ENCODE data around the gene PARD3B.

Gene PARD3B

DNA sequence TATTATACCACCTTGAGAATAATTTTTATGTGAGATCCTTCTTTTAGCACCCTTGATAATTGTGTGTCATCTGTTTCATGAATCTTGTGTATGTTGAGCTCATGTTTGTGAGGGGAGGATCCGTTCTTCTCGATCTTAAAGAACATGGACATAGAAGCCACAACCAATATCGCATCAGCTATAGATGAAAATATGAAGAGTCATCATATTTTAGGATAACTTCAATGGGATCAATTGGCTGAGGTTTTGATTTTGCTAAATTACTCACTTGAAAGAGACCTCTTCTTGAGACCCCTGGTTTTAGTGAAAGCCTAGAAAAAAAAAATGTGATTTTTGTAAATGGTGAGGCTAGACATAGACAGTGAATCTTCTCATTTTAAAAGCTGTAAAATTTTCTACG lies 751.7 kb downstream of the PARD3B start:
- DNase-seq: no peak

- no peak for DNase-seq
Observed at GRCh38 chr2:205297368-205297767, 752.1 kb downstream of the PARD3B start.

- DNase-seq: no peak
Observed at GRCh38 chr2:205297846-205298245, 752.6 kb downstream of the PARD3B start.

- DNase-seq: no peak
Observed at GRCh38 chr2:205311201-205311600, 765.9 kb downstream of the PARD3B start.

DNA sequence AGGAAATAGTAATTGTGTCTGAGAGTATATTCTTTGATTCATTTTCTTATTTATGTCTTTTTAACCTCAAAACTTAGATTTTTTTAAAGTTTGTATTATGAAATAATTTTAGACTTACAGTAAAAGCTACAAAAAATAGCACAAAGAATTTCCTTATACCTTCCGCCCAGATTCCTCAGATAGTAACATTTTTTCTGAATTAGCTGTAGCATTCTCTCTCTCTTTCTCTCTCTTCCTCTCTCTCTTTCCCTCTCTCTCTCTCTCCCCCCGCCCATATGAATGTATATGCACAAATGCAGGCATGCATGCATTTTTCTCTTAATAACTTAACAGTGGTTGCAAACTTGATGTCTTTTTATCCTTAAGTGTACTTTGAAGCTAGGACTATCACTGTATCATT lies 776.0 kb downstream of the PARD3B start:
- no peak for DNase-seq

- DNase-seq: no peak
Observed at GRCh38 chr2:205323929-205324328, 778.7 kb downstream of the PARD3B start.

DNA sequence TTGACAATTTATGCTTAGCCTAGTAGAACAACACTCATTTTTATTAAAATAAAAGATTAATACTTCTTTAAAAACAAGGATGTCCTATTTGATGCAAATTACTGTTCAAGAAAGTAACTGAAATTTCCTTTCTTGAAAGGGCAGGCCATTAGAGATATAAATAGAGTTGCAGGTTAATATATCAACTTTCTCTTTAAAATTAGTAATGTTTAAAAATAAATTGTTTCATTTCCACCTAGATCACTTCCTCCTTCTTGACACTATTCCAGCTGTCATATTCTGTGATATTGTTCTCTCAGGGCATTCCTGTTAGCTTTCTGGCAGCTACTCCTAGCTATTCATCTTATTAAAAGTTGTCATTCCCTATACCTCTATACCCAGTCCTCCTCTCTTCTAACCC lies 779.1 kb downstream of the PARD3B start:
- DNase-seq: no peak

- no peak for DNase-seq
Observed at GRCh38 chr2:205333351-205333750, 788.1 kb downstream of the PARD3B start.

DNA sequence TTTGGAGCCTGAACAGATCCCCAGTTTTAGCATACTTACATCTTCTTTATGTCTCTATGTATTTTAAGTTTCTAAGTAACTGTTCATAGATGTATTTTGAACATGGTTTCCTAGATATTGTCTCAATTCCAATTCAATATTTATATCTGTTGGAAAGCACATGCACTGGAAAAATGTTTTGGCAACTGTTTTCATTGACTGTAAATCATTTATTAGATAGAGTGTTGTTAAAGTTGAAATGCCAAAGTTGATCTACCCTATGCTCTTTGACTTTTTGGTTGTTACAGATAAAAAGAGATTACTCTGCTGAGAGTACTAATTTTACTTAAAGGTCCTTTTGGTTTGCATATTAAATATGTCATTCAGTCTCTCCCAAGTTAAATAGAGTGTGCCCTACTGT lies 792.0 kb downstream of the PARD3B start:
- no peak for DNase-seq

DNA sequence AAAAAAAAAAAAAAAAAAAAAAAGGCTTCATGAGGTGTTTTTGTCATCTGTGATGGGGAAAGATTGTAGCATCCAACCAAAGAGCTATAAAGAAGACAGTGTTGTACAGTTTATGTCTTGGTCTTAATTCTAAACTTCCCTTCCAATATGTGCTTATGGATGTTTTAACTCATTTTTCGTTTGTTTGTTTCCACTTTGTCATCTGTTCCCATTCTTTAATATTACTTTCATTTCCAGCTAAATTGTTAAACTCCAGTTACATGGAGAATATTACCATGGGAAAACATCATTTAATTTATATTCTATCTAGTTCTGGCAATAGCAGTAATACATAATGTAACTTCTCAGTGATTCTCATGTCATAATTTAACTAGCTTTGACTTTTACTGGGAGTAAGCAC lies 792.9 kb downstream of the PARD3B start:
- no peak for DNase-seq

DNA sequence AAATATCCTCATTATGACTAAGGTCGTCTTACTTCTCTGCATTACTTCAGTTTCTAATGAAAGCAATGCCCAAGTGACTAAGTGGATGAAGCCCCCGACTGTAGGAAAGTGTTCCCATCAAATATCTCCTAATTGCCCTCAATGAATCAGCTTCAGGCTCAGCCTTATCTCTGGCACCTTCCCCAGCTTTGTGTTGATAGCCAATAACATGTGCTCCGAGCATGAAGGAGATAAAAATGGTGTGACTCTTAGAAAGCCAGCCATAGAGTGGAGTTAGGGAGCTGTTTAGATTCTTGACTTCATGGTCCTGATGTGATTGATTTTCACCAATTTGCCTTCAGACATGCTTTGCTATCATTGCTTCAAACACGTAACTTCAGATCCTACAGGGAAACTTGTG lies 797.8 kb downstream of the PARD3B start:
- DNase-seq: no peak

GRCh38 chr2:205346649-205347048 lies 801.4 kb downstream of the PARD3B start:
- DNase-seq: no peak

GRCh38 chr2:205347899-205348298 lies 802.6 kb downstream of the PARD3B start:
- DNase-seq: no peak

GRCh38 chr2:205352094-205352493 lies 806.8 kb downstream of the PARD3B start:
- DNase-seq: no peak

GRCh38 chr2:205352593-205352992 lies 807.3 kb downstream of the PARD3B start:
- DNase-seq: no peak

GRCh38 chr2:205357732-205358131 lies 812.5 kb downstream of the PARD3B start:
- no peak for DNase-seq

GRCh38 chr2:205358351-205358815 lies 813.1 kb downstream of the PARD3B start:
- DNase-seq: no peak

DNA sequence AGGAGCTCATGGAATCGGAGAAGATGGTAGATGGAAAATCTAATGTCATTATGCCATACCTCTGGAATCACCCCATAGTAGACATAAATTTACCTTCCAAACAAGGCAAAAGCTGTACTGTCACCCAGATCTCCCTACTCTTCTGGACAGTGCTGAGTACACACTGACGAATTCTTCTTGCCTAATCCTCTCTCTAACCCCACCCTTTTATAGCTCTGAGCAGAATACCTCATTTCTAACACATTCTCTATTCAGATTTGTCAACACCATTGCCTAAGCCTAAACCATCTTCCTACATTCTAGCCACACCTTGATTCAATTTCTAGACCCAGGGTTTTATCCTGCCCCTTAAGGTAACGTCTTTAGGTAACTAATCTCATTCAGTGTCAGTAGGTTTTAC lies 816.0 kb downstream of the PARD3B start:
- DNase-seq: no peak

- no peak for DNase-seq
Observed at GRCh38 chr2:205361970-205362369, 816.7 kb downstream of the PARD3B start.

DNA sequence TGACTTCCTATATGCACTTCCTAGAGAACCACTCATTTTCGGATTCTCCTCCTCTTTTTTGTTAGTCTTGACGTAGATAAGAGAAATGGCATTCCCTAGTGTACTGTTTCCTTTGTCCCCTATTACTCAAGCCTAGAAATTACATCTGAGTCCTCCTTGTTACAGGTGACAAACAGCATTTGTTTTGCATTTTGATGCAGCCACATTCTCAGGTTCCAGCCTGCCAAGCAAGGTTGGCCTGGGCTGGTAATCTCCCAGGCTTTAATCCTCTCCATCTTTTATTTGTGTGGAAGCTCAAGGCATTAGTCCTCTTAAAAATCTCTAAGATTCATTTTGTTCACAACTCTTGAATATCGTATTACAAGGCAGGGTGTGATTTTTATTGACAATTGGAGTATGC lies 819.0 kb downstream of the PARD3B start:
- no peak for DNase-seq

DNA sequence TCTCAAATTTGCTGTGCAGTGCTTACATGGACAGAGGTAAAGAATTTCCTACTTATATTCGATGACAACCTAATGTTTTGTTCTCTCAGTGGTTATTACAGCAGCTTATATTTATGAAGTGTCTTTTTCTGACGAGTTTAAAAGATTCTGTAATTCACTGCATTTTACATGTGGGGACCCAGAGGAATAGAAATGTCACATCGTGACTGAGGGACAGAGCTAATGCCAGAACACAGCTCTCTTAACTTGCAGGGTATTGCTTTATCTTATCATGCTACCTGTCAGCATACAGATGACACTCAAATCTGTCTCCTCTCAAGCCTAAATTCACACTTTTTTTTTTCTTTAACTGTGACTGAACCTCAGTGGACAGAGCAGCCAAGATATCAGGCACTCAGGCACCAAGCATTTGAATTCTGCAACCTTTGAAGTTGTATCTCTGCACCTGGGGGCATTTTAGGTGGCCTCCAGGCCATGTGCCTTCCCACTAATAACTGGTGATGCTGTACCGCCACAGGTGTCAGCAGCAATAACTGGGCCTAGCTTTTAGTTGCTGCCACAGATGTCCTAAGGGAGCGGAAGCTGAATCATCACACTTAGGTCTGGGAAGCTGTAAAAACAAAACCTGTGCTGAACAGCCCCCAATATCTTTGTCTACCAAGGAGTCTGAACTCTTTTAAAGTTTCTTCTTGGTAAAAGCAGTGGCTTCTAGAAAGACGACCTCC lies 821.2 kb downstream of the PARD3B start:
- DNase-seq: no peak

- no peak for DNase-seq
Observed at GRCh38 chr2:205367331-205367935, 822.2 kb downstream of the PARD3B start.

- DNase-seq: no peak
Observed at GRCh38 chr2:205369813-205370212, 824.5 kb downstream of the PARD3B start.

DNA sequence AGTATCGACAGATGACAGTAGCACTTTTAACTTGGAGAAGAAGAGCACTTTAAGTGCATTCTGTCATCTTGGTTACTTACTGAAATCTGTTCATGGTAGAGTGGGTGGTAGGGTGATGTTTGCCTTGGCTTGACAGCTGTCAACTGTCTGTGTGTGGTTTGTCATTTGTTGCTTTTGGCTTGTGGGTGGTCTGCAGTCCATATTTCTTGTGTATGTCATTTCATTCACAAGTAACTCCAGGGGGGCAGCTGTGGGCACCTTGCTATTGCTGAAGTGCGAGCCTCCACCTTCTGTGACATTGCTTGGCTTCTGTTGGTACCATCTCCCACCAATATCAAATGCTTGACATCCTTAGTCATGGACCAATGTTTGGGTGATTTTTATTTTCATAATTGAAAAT lies 825.5 kb downstream of the PARD3B start:
- no peak for DNase-seq

GRCh38 chr2:205372141-205372540 lies 826.9 kb downstream of the PARD3B start:
- no peak for DNase-seq
